Mucosa of rectum (tissue), 2 donors: ENCODE results near the gene NXPE3.

Experiments used
- H3K27ac ChIP-seq, 2 donors: one replicate each; pipeline ENCODE4 v1.7.0; 2013; ENCODE audit warnings: inconsistent platforms in 2 of 2, low read depth in 2 of 2, low read length in 2 of 2
- H3K27me3 ChIP-seq, 2 donors: one replicate each; pipeline ENCODE4 v1.7.0; 2013; ENCODE audit warnings: low read length in 2 of 2; ENCODE audit not compliant: control insufficient read depth in 2 of 2, insufficient read depth in 2 of 2
- H3K36me3 ChIP-seq, 2 donors: one replicate each; pipeline ENCODE4 v1.7.0; 2013; ENCODE audit warnings: low read length in 2 of 2; ENCODE audit not compliant: control insufficient read depth in 2 of 2, insufficient read depth in 2 of 2
- H3K4me1 ChIP-seq, 2 donors: one replicate each; pipeline ENCODE4 v1.7.0; 2013; ENCODE audit warnings: low read length in 2 of 2, mild to moderate bottlenecking in 1 of 2; ENCODE audit not compliant: control insufficient read depth in 2 of 2, insufficient read depth in 2 of 2
- H3K4me3 ChIP-seq, 2 donors: one replicate each; pipeline ENCODE4 v1.7.0; 2013; ENCODE audit warnings: low read length in 2 of 2
- H3K9ac ChIP-seq, 2 donors: one replicate each; pipeline ENCODE4 v1.7.0; 2013; ENCODE audit warnings: low read length in 2 of 2, low read depth in 1 of 2, mild to moderate bottlenecking in 1 of 2
- H3K9me3 ChIP-seq, 2 donors: one replicate each; pipeline ENCODE4 v1.7.0; 2013; ENCODE audit warnings: low read length in 2 of 2; ENCODE audit not compliant: control insufficient read depth in 2 of 2
- donor health status: healthy.
- donor health status: Normal muscosa, but diverticular disease.

The NXPE3 gene

DNA sequence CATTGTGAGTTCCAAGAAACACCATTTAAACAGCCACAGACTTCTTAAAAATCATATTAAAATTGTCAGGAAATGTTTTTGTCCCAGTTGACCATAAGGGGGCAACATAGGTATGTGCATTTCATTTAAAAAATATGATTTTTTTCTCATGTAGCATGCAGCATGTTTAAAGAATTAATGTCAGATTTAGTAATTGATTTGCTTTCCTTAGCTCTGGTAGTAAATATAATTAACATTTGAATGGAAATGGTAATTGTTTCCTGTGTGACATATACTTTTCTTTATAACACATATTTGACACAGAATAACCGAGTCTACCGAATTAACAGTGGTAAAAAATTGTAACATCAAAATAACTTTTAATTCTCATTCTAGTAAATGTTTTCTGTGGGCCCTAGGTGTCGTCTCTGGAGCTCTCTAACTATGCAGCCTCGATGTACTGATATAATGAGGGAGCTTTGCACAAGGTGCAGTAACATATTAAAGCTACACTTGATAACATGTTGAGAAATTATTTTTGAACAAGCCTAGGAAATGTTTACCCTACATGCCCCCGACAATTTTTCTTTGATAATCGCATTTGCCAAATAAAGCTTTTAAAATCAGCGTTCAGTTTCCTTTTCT is 34.9 kb downstream of the NXPE3 start:
- Histone ChIP-seq H3K27me3 (no peaks in the 10 kb centered on the region), H3K4me1 (peaks cover 3 to 4% of the 10 kb centered on the region in 2 donors), H3K9me3 (no peaks in the 10 kb centered on the region), H3K4me3 (no peak overlapping the region), H3K36me3 (peaks cover 0 to 4% of the 10 kb centered on the region in 2 donors), H3K9ac (no peak overlapping the region), H3K27ac (no peak overlapping the region)

DNA sequence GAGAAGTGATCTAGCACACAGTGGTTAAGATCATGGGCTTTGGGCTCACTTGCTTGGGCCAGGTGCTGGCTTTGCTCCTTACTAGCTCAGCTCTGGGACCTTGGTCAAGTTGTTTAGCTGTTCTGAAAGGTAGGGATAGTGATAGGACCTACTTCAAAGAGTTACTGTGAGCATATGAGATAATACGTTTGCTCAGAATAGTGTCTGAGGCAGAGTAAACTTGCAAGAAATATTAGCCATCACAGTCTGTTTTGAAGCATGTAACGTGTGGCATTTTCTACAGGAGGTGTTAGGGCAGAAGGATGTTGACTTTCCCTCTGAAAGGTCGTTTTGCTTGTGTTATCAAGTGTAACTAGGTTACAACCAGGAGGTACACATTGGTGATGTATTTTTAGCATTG is 35.8 kb downstream of the NXPE3 start:
- Histone ChIP-seq H3K36me3 (peaks cover 0 to 4% of the 10 kb centered on the region in 2 donors), H3K27me3 (no peaks in the 10 kb centered on the region), H3K4me3 (no peak overlapping the region), H3K9ac (no peak overlapping the region), H3K4me1 (peaks cover 2 to 3% of the 10 kb centered on the region in 2 donors), H3K27ac (no peak overlapping the region), H3K9me3 (no peaks in the 10 kb centered on the region)

DNA sequence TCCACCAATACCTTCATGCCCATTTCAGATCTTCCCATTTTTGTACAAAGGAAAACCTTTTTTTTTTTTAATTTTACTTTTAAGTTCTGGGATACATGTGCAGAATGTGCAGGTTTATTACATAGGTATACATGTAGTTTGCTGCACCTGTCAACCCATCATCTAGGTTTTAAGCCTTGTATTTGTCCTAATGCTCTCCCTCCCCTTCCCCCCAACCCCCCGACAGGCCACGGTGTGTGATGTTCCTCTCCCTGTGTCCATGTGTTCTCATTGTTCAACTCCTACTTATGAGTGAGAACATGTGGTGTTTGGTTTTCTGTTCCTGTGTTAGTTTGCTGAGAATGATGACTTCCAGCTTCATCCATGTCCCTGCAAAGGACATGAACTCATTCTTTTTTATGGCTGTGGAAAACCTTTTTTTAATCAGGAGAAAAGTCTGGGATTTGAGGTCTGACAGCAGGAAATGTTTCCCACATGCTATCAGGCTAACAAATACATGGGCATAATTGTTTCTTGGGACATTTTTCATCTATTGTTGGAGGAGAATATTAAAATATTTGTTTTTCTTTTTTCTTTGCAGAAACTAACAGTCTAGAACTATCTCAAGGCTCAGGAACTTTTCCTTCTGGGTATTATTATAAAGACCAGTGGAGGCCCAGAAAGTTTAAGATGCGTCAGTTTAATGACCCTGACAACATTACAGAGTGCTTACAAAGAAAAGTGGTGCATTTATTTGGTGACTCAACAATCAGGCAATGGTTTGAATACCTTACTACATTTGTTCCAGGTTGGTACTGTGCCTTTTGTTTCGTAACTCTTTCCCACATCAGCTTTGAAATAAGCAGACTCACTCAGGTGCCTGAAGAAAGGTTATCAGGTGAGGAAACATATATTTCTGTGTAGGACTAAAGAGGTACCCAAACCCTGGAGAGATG is 37.5 kb downstream of the NXPE3 start:
- Histone ChIP-seq H3K36me3 (peaks cover 0 to 7% of the 10 kb centered on the region in 2 donors), H3K27ac (no peak overlapping the region), H3K4me1 (no peaks in the 10 kb centered on the region), H3K4me3 (no peak overlapping the region), H3K27me3 (no peaks in the 10 kb centered on the region), H3K9me3 (no peaks in the 10 kb centered on the region), H3K9ac (no peak overlapping the region)

DNA sequence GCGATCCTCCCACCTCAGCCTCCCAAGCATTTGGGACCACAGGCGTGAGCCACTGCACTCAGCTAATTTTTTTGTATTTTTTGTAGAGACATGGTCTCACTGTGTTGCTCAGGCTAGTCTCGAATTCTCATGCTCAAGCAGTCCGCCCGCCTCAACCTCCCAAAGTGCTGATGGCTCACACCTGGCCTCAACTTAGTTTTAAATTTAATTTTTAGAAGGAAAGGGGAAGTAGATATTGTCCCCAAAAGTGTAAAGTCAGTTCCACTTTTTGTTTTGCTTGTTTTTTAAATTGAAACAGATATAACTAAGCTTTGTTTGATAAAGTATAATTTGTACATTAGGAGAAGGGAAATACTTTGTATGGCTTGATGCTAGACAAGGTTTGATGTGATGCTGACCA is 39.0 kb downstream of the NXPE3 start:
- H3K9ac ChIP-seq = no peak overlapping the region
- no peaks in the 10 kb centered on the region for H3K9me3 ChIP-seq
- H3K4me1 ChIP-seq = no peaks in the 10 kb centered on the region
- no peak overlapping the region for H3K4me3 ChIP-seq
- peaks cover 0 to 12% of the 10 kb centered on the region in 2 donors for H3K36me3 ChIP-seq
- H3K27me3 ChIP-seq = no peaks in the 10 kb centered on the region
- H3K27ac ChIP-seq = no peak overlapping the region

DNA sequence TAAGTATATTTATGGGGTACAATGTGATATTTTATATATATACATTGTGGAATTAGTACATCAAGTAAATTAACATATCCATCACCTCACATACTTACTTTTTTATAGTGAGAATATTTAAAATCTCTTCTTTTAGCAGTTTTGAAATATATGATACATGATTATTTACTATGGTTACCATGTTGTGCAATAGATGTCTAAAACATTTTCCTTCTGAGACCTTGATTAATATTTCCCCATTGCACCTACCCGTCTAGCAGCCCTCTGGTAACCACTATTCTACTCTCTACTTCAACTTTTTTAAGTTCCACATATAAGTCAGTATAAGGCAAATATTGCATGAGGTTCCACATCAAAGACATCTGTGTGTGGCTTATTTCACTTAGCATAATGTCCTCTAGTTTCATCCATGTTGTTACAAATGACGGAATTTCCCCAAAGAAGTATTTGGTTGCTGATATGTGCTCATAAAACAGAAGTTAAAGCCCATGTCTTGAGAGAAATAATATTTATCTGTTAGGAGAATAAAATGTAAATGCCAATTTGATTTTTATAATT is 40.7 kb downstream of the NXPE3 start:
- Histone ChIP-seq H3K9me3 (no peaks in the 10 kb centered on the region), H3K27me3 (no peaks in the 10 kb centered on the region), H3K4me1 (no peaks in the 10 kb centered on the region), H3K4me3 (no peak overlapping the region), H3K9ac (no peak overlapping the region), H3K27ac (no peak overlapping the region), H3K36me3 (peaks cover 0 to 12% of the 10 kb centered on the region in 2 donors)

DNA sequence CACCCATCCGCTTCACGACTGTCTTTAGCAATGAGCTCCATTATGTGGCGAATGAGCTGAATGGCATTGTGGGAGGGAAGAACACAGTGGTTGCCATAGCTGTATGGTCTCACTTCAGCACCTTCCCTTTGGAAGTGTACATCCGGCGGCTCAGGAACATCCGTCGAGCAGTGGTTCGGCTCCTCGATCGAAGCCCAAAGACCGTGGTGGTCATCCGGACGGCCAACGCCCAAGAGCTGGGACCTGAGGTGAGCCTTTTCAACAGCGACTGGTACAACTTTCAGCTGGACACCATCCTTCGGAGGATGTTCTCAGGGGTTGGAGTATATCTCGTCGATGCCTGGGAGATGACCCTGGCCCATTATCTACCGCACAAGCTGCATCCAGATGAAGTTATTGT is 42.5 kb downstream of the NXPE3 start:
- H3K9ac ChIP-seq = no peak overlapping the region
- H3K4me3 ChIP-seq = no peak overlapping the region
- H3K4me1 ChIP-seq = peaks cover 2 to 3% of the 10 kb centered on the region in 2 donors
- no peaks in the 10 kb centered on the region for H3K9me3 ChIP-seq
- no peak overlapping the region for H3K27ac ChIP-seq
- no peaks in the 10 kb centered on the region for H3K27me3 ChIP-seq
- peaks cover 0 to 12% of the 10 kb centered on the region in 2 donors for H3K36me3 ChIP-seq

DNA sequence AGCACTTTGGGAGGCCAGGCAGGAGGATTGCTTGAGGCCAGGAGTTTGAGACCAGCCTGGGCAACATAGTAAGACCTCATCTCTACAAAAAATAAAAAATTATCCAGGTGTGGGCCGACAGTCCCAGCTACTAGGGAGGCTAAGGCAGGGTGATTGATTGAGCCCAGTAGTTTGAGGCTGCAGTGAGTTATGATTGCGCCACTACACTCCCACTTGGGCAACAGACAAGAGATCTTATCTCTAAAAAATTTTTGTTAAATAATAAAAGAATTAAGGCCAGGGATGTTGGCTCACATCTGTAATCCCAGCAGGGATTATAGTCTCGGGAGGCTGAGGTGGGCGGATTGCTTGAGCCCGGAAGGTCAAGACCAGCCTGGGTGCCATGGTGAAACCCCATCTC is 44.5 kb downstream of the NXPE3 start:
- no peaks in the 10 kb centered on the region for H3K9me3 ChIP-seq
- H3K9ac ChIP-seq = no peak overlapping the region

DNA sequence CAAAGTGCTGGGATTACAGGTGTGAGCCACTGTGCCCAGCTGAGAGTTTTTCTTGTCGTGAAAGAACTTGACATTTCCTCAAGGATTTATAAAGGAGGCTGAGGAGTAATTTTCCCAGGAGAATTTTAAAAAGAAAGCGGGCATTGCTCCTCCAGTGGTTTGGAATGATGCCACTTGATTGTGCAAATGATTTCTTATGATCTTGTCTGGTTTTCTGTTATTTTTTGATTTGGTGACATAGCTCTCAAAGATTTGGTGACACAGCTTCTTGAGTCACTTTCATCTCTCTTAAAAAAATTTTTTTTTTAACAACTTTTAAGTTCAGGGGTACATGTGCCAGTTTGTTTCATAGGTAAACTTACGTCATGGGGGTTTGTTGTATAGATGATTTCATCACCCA is 45.7 kb downstream of the NXPE3 start:
- no peak overlapping the region for H3K4me3 ChIP-seq
- peaks cover 0 to 8% of the 10 kb centered on the region in 2 donors for H3K36me3 ChIP-seq
- H3K9ac ChIP-seq = no peak overlapping the region
- H3K27ac ChIP-seq = no peak overlapping the region
- H3K27me3 ChIP-seq = no peaks in the 10 kb centered on the region
- H3K4me1 ChIP-seq = peaks cover 17% of the 10 kb centered on the region in 2 donors
- no peaks in the 10 kb centered on the region for H3K9me3 ChIP-seq

More for the DNA sequence above, 44.5 kb downstream of the NXPE3 start:
- Histone ChIP-seq H3K36me3 (peaks cover 0 to 8% of the 10 kb centered on the region in 2 donors), H3K27me3 (no peaks in the 10 kb centered on the region), H3K4me1 (peaks cover 7 to 9% of the 10 kb centered on the region in 2 donors), H3K27ac (no peak overlapping the region), H3K4me3 (no peak overlapping the region)

DNA sequence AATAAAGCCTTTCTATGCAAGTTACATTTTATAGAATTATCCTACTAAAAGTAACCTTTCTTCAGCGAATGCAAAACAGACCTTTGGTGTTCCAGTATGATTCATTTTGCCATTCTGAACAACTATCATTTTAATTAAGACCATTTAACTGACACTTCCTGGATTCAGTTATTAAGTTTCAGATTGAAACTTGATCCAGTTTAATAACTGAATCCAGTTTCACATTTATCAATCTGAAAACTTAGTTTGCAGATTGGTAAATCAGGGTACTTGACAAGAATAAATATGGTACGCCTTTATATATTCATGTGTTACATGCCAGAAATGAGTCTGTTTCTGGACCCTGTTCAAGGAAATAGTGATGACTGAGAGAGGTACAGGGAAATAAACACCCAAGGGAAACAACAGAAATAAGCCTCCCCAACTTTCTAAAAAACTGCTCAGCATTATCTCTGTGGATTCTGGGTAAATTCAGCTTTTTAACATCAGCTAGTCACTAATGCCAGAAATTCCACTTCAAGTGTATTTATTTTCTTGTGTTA is 47.0 kb downstream of the NXPE3 start:
- peaks cover 17% of the 10 kb centered on the region in 2 donors for H3K4me1 ChIP-seq
- no peaks in the 10 kb centered on the region for H3K27me3 ChIP-seq
- H3K4me3 ChIP-seq = no peak overlapping the region
- H3K9me3 ChIP-seq = no peaks in the 10 kb centered on the region
- peaks cover 0 to 8% of the 10 kb centered on the region in 2 donors for H3K36me3 ChIP-seq
- peak overlapping the region; percentile 6 to 9 for H3K27ac ChIP-seq
- no peak overlapping the region for H3K9ac ChIP-seq
